HepG2 (cell line): Measurements from ENCODE around the gene C4orf46. TPM values are rescaled to one million over a fixed set of nuclear protein-coding genes. Genes with fewer than 3 reads are reported as not detected.

Source experiments
- AKAP8 ChIP-seq: sonication (generic); formaldehyde crosslinking; IDR thresholded peaks from 2 replicates; pipeline ENCODE4 v1.5.1; 2020; ENCODE audit warnings: mild to moderate bottlenecking, missing genetic modification reagents
- ETV6 ChIP-seq: sonication (generic); formaldehyde crosslinking; conservative IDR thresholded peaks from 2 replicates; pipeline ENCODE4 v1.4.0; 2020; ENCODE audit warnings: missing genetic modification reagents
- HIVEP1 ChIP-seq: sonication (generic); formaldehyde crosslinking; IDR thresholded peaks from 2 replicates; pipeline ENCODE4 v1.4.0; 2020; ENCODE audit warnings: mild to moderate bottlenecking, missing genetic modification reagents
- MAFF ChIP-seq: IDR thresholded peaks from 2 replicates; pipeline ENCODE4 v1.6.1; 2011; ENCODE audit warnings: low read depth, low read length, improper control_type of control experiment
- MBNL3 ChIP-seq: fragments of 250-450 bp; sonication (Bioruptor Pico); conservative IDR thresholded peaks from 2 replicates; pipeline ENCODE4 v1.8.0; 2022; ENCODE audit warnings: mild to moderate bottlenecking, inconsistent platforms
- RBM39 ChIP-seq: fragments of 200-400 bp; formaldehyde crosslinking; IDR thresholded peaks from one replicate; pipeline ENCODE4 v1.6.1; 2018; ENCODE audit warnings: antibody characterized with exemption, mild to moderate bottlenecking, low read depth, low read length; ENCODE audit not compliant: poor library complexity, severe bottlenecking
- RELA ChIP-seq: sonication (generic); formaldehyde crosslinking; IDR thresholded peaks from 2 replicates; pipeline ENCODE4 v1.4.0; 2020; ENCODE audit warnings: missing genetic modification reagents
- SALL1 ChIP-seq: sonication (generic); formaldehyde crosslinking; IDR thresholded peaks from 2 replicates; pipeline ENCODE4 v1.8.0; 2022; ENCODE audit warnings: mild to moderate bottlenecking, missing genetic modification reagents
- SAP130 ChIP-seq: IDR thresholded peaks from 2 replicates; pipeline ENCODE4 v1.6.1; 2016; ENCODE audit warnings: low read depth
- SMC3 ChIP-seq: IDR thresholded peaks from 2 replicates; pipeline ENCODE4 v1.6.1; 2011; ENCODE audit warnings: low read length, improper control_type of control experiment
- ZBTB1 ChIP-seq: sonication (generic); formaldehyde crosslinking; IDR thresholded peaks from 2 replicates; pipeline ENCODE4 v1.4.0; 2020; ENCODE audit warnings: missing genetic modification reagents, borderline replicate concordance
- ZFAT ChIP-seq: sonication (generic); formaldehyde crosslinking; conservative IDR thresholded peaks from 2 replicates; pipeline ENCODE4 v1.8.1; 2023; ENCODE audit warnings: missing genetic modification reagents, inconsistent platforms
- ZNF274 ChIP-seq: sonication (generic); formaldehyde crosslinking; IDR thresholded peaks from 2 replicates; pipeline ENCODE4 v1.5.1; 2020; ENCODE audit warnings: mild to moderate bottlenecking, missing genetic modification reagents
- ZNF501 ChIP-seq: sonication (generic); formaldehyde crosslinking; IDR thresholded peaks from 2 replicates; pipeline ENCODE4 v1.5.1; 2020; ENCODE audit warnings: mild to moderate bottlenecking, moderate library complexity, missing genetic modification reagents
- ZNF615 ChIP-seq: sonication (generic); formaldehyde crosslinking; IDR thresholded peaks from 2 replicates; pipeline ENCODE4 v1.5.0; 2020; ENCODE audit warnings: mild to moderate bottlenecking, missing genetic modification reagents, borderline replicate concordance
- ZNF782 ChIP-seq: sonication (generic); formaldehyde crosslinking; IDR thresholded peaks from 2 replicates; pipeline ENCODE4 v1.4.0; 2020; ENCODE audit warnings: missing genetic modification reagents, mild to moderate bottlenecking, borderline replicate concordance
- polyA plus RNA-seq, 8 experiments: library from polyadenylated mRNA; depleted of rRNA in 3 of 8; stranded (reverse) in 7 of 8; unstranded in 1 of 8; fragments of >200 nt; fragmentation: Illumina TruSeq in 4 of 8; extraction: Trizol in 4 of 8; gene quantifications; 2 replicates each; pipeline versions ENCODE4 v1.2.1 to v1.2.3, GENCODE V29; 2011 to 2016; ENCODE audit warnings: low read depth in 4 of 8, missing spikeins in 1 of 8, mixed read lengths in 1 of 8; ENCODE audit not compliant: insufficient read depth in 1 of 8
- total RNA-seq, 5 experiments: library from RNA; depleted of rRNA; stranded (reverse); fragments of >200 nt; fragmentation: Illumina TruSeq; extraction: Trizol; gene quantifications; 2 replicates each; pipeline ENCODE4 v1.2.3, GENCODE V29; 2016; ENCODE audit warnings: low read depth in 1 of 5
- TF ChIP-seq, protein P1 (sequence below): sonication (generic); formaldehyde crosslinking; IDR thresholded peaks from 2 replicates; pipeline ENCODE4 v1.9.0; 2022; ENCODE audit warnings: missing genetic modification reagents, mild to moderate bottlenecking, borderline replicate concordance
- TF ChIP-seq, protein P2 (sequence below), 2 experiments: fragments of 450-650 bp in 1 of 2; sonication (generic) in 1 of 2; formaldehyde crosslinking in 1 of 2; IDR thresholded peaks; 2 replicates each; pipeline versions ENCODE4 v1.6.1 to v1.8.0; 2016 to 2022; ENCODE audit warnings: antibody characterized with exemption in 1 of 2, mild to moderate bottlenecking in 1 of 2, missing genetic modification reagents in 1 of 2
- TF ChIP-seq, protein P3 (sequence below): IDR thresholded peaks from 2 replicates; pipeline ENCODE4 v1.6.1; 2012; ENCODE audit warnings: inconsistent platforms

The C4orf46 gene
- total and polyA plus RNA-seq, 2 of the 13 experiments (the other 11 are each of a cell fraction or from before 2014, with no cell fraction given), result 8.5 to 10.4 TPM

DNA sequence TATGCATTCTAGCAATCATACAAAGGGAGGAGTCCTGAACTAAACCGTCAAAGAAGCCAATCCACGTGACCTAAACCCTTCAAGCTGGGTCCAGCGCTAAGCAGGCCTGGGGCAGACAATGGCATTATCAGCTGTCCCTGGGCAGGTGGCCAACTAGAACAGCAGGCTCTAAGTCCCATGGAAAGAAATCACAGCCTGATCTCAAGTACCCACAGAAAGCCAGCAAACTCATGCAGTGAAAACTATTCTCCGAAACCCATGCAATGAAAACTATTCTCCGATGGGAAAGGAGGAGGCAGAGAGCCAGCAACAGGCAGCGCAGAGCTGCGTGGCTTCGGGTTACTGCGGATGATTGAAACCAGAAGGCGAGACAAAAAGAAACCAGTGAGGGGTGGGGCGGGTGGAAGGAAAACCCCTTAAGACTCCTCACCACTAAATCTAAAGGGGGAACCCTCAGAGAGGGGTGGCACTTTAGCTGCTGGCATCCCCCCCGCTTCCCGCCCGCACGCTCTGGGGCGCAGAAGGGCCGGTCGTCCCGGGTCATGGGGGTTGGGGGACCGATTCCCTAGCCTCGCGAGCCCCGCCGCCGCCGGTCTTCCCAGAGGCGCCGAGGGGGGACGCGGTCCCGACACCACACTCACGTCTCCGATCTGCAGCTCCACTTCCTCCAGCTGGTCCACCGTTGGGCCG is 567 bp downstream of the C4orf46 start (continued):
- no peak for TF ChIP-seq MAFF
- TF ChIP-seq ZFAT, result no peak
- TF ChIP-seq, protein P1, sequence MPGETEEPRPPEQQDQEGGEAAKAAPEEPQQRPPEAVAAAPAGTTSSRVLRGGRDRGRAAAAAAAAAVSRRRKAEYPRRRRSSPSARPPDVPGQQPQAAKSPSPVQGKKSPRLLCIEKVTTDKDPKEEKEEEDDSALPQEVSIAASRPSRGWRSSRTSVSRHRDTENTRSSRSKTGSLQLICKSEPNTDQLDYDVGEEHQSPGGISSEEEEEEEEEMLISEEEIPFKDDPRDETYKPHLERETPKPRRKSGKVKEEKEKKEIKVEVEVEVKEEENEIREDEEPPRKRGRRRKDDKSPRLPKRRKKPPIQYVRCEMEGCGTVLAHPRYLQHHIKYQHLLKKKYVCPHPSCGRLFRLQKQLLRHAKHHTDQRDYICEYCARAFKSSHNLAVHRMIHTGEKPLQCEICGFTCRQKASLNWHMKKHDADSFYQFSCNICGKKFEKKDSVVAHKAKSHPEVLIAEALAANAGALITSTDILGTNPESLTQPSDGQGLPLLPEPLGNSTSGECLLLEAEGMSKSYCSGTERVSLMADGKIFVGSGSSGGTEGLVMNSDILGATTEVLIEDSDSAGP (CRISPR knock-in tag), result no peak
- TF ChIP-seq SALL1 (CRISPR knock-in tag), result no peak
- TF ChIP-seq ZNF274, result no peak
- TF ChIP-seq SMC3, result no peak
- TF ChIP-seq AKAP8 (CRISPR knock-in tag), result 0 out of 2 replicates have a peak, but pooled peaks have one; percentile 42
- TF ChIP-seq, protein P2, sequence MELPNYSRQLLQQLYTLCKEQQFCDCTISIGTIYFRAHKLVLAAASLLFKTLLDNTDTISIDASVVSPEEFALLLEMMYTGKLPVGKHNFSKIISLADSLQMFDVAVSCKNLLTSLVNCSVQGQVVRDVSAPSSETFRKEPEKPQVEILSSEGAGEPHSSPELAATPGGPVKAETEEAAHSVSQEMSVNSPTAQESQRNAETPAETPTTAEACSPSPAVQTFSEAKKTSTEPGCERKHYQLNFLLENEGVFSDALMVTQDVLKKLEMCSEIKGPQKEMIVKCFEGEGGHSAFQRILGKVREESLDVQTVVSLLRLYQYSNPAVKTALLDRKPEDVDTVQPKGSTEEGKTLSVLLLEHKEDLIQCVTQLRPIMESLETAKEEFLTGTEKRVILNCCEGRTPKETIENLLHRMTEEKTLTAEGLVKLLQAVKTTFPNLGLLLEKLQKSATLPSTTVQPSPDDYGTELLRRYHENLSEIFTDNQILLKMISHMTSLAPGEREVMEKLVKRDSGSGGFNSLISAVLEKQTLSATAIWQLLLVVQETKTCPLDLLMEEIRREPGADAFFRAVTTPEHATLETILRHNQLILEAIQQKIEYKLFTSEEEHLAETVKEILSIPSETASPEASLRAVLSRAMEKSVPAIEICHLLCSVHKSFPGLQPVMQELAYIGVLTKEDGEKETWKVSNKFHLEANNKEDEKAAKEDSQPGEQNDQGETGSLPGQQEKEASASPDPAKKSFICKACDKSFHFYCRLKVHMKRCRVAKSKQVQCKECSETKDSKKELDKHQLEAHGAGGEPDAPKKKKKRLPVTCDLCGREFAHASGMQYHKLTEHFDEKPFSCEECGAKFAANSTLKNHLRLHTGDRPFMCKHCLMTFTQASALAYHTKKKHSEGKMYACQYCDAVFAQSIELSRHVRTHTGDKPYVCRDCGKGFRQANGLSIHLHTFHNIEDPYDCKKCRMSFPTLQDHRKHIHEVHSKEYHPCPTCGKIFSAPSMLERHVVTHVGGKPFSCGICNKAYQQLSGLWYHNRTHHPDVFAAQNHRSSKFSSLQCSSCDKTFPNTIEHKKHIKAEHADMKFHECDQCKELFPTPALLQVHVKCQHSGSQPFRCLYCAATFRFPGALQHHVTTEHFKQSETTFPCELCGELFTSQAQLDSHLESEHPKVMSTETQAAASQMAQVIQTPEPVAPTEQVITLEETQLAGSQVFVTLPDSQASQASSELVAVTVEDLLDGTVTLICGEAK (IDR thresholded peaks at IDR 0.05), result no peak
- TF ChIP-seq, protein P2 (CRISPR knock-in tag; IDR thresholded peaks at IDR 0.05), result peak; percentile 62; the same call in 1 of the 2 replicates
- TF ChIP-seq ZNF782 (CRISPR knock-in tag), result 0 out of 2 replicates have a peak, but pooled peaks have one; percentile 5
- no peak for TF ChIP-seq HIVEP1
- TF ChIP-seq, protein P3, sequence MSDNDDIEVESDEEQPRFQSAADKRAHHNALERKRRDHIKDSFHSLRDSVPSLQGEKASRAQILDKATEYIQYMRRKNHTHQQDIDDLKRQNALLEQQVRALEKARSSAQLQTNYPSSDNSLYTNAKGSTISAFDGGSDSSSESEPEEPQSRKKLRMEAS, result peak; percentile 64
- no peak for TF ChIP-seq ZNF615 (CRISPR knock-in tag)
- no peak for TF ChIP-seq ETV6 (CRISPR knock-in tag)
- TF ChIP-seq RELA (CRISPR knock-in tag), result no peak
- TF ChIP-seq SAP130, result peak; percentile 41
- no peak for TF ChIP-seq MBNL3 (CRISPR knock-in tag)
- no peak for TF ChIP-seq ZBTB1 (CRISPR knock-in tag)
- no peak for TF ChIP-seq ZNF501 (CRISPR knock-in tag)
- TF ChIP-seq RBM39, result no peak
